SKM-1 (cell line): ENCODE measurements around the gene NCEH1.
"Not testable (repeated sequence)": the region's sequence is repeated elsewhere in the genome, so short reads cannot be mapped to it uniquely, and the experiment has no call there.

Experiments
- DNase-seq: peaks from one replicate; lab custom pipeline; 2025; ENCODE audit not compliant: unreplicated experiment; lab: John Stamatoyannopoulos, UW

NCEH1 gene, protein sequence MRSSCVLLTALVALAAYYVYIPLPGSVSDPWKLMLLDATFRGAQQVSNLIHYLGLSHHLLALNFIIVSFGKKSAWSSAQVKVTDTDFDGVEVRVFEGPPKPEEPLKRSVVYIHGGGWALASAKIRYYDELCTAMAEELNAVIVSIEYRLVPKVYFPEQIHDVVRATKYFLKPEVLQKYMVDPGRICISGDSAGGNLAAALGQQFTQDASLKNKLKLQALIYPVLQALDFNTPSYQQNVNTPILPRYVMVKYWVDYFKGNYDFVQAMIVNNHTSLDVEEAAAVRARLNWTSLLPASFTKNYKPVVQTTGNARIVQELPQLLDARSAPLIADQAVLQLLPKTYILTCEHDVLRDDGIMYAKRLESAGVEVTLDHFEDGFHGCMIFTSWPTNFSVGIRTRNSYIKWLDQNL

DNA sequence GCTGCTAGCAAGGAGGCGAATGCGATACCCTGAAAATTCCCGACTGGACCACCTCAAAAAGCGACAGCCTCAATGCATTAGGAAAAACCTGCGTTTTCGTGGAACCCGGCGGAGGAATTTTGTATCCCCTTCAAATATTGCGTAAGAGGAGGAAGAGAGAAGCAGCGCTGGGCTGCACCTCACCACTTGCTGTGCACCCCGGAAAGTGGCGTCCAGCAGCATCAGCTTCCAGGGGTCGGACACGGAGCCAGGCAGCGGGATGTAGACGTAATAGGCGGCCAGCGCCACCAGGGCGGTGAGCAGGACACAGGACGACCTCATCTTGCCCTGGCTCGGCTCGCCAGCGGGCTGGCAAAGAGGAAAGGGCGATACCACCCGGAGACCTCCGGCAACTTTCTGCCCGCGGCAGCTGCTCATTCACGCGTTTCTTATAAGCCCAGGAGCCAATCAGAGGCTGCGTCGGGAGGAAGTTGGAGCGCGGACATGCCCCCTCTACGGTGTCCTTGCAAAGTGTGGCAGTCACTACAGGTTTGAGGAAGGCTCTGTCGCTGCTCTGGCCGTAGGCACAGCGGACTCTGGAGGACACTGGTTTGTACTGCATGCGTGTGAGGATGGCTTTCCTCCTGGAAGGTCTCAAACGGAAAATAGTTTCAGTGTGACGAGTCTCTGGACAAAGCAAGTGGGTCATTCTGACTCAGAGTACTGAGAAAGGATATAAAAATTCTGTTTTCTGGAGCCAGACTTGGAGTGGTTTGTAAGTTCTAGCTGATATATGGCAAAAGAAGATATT is at the start of gene NCEH1:
Gene NCEH1, minus strand, starts transcription at position 404 of the 790 bp plus-strand sequence. Its CDS starts 83 bp downstream, at position 321.
- peak; percentile 99 for DNase-seq

DNA sequence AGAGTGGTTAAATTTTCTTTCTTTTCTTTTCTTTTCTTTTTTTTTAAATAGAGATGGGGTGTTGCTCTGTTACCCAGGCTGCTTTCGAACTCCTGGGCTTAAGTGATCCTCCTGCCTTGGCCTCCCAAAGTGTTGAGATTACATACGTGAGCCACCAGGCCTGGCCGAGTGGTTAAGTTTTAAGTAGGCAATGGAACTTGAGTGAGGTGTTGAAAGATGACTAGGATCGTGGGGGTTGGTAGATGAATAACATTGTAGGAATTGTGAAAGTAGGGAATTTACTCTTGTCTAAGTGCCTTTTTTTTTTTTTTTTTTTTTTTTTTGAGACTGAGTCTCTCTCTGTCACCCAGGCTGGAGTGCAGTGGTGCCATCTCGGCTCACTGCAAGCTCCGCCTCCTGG is 49.5 kb upstream of the NCEH1 start:
- not testable (repeated sequence) for DNase-seq

DNA sequence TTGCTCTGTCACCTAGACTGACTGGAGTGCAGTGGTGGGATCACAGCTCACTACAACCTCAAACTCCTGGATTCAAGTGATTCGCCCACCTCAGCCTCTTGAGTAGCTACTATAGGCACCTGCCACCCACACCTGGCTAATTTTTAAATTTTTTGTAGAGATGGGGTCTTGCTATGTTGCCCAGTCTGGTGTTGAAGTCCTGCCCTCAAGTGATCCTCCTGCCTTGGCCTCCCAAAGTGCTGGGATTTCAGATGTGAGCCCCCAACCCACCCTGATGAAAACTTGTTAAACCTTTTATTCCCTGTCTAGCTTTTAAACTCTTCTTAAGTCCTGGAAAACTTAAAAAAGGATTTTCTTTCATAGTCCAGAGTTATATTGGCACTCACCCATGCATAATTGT is 42.3 kb upstream of the NCEH1 start:
- DNase-seq, result no peak

DNA sequence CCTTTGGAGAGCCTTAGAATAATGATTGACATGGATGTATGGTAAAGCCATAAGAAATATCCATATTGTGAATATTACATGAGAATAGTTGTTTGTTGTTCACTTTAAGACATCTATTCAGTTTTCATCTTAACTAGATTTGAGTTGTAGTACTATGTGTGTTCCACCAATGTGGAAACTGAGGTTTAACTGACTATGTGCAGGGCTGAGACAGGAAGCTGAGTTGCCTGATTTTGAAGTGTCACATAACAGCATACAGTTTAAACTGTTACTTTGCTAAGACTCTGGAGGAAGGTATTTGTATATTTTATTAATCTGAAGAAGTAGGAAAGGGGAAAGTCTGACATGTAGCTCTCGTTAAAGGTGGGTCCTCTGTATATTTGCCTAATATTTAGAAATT is 41.8 kb upstream of the NCEH1 start:
- no peak for DNase-seq

DNA sequence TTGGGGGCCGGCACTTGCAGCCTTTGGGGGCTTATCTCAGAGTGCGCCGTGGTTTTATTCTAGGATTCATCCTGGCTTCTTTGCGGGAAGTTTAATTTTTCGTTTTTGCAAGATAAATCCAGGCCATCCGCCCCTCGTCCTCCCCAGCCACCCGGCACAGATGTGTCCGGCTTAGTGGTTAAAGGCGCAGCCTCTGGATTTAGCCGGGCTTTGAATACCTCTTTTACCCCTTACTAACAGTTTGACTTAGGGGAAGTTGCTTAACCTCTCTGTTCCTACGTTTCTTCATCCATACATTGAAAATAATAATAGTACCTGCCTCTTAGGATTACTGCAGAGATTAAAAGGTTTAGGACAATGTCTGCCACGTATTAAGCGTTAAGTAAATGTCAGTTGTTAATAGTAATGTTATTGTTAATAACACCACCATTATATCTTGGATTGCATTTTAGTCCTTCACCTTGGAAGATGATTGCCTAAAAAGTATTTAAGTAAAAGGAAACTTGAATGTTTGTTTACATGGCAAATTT is 40.4 kb upstream of the NCEH1 start:
- peak; percentile 80 for DNase-seq

DNA sequence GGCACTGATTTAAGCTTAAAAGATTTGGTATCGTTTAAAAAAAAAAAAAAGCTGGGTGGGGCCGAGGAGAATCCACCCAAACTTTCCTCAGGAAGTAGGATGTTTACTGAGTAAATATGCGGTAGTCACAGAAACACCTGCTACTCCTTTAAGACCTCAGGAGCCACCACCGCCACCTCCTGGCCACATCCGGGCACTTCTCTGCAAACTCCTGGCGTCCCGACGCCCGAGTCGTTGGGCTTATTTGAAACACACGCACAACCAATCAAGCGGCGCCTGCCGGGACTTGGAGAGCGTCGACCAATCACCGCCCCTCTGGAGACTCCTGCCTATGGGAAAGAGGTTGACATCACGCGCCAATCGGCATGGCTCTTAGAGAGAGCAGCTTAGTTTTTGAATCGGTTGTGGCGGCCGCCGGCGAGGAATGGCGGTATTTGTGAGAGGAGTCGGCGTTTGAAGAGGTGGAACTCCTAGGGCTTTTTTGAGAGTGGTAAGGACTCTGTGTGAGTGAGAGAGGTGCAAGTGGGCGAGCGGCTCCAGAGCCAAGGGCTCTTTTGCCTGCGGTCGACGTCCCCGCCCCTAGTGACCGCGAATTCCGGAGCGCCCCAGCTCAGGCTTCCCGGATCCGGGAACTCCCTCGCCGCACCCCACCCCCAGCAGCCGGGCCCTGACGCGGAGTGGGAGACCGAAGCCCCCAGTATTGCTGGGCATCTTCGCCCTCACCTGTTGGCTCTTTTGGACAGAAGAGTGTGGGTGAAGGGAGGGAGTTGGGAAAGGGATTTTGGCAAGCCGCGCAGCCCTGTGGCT is 39.7 kb upstream of the NCEH1 start, which contains the start of gene ECT2:
Gene ECT2, plus strand, starts transcription at position 359 of the 807 bp plus-strand sequence. CDS start 3,805 bp downstream, outside the sequence.
- peak; percentile 97 for DNase-seq

DNA sequence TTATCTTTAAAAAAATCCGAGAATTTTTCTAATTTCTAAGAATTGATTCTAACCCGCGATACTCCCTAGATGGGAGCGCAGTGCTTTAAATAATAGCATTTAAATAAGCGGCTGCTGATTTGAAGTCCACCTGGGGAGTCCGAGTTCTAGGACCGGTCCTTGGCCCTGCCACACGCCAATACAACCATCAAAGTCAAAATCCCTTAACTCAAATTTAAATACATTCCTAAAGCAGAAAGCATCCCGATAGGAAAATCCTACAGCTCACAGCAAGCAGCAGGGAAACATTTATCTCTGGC is 39.2 kb upstream of the NCEH1 start:
- no peak for DNase-seq

DNA sequence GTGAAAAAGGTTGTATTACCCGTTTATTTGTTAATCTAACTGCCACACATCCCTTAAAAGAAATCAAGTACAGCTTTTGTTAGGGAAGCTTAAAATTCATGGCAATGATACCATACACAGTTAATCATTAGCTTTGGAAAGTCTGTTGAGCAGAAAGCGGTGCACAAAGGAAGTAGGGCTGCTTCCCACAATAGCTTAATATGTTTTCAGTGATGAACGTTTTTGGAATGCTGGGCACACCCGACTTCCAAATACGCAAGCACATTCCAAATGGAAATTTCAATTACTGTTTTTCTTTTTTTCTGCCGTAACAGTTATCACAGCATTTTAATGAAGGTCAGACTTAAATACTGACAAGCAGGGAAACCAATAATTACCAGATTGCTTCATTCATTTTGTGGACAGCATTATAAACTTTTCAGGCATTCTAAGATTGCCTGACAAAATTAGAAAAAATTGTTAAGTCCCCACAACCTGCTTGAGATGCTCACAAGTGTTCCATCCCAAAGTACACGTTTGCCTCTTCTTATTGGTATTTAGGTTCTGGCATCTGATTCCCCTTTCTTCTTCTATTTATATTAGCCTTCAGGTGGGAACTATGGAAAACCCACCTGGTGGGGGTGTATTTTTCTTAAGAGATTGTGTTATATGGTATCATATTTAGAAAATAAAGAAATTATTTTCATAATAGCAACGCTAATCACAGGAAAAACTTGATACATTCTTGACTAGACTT is 38.5 kb upstream of the NCEH1 start:
- DNase-seq, result no peak

DNA sequence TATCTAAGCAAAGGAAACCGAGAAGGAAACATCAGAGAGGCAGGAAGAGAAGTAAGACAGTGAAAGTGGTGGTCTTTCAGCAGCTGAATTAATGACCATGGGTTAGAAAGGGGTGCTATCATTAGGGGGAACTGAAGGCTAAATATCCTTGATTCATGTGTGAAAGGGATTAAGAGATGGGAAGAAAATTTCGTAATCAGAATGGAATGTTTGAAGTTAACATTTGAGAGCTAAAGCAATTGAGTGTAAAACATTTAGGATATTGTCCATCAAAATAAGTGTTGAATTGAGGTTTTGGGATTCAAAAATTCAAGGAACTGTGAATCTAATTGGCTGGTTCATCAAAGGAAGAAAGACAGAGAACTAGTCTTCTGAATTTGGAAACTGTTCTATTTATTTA is 35.6 kb upstream of the NCEH1 start:
- DNase-seq, result no peak

DNA sequence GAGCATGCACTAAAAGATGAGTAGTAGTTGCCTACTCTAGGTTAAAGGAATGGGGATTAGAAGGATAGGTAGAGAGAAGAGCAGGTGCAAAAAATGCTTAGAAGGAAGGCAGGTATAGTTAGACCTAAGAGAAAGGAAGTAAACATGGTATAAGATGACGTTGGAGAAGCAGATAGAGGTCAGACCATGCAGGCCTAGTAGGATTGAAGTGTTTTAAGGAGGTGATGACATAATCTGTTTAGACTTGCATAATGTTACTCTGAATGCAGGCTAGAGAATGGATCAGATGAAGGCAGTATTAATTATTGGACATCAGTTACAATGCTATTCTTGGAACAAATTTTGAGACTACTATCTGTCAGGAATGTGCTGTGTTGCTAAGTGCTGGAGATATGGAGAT is 28.6 kb upstream of the NCEH1 start:
- no peak for DNase-seq

DNA sequence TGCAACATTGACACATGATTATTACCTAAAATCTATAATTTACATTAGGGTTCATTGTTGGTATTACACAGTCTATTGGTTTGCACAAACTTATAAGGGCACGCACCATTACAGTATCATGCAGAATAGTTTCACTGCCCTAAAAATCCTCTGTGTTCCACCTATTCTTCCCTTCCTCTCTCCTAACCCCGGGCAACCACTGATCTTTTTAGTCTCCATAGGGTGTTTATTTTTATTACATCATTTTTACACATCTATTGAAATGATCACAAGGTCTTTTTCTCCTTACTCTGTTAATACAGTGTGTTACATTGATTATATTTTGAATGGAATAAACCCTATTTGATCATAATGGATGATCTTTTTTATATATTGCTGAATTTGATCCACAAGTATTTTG is 24.1 kb upstream of the NCEH1 start:
- no peak for DNase-seq

DNA sequence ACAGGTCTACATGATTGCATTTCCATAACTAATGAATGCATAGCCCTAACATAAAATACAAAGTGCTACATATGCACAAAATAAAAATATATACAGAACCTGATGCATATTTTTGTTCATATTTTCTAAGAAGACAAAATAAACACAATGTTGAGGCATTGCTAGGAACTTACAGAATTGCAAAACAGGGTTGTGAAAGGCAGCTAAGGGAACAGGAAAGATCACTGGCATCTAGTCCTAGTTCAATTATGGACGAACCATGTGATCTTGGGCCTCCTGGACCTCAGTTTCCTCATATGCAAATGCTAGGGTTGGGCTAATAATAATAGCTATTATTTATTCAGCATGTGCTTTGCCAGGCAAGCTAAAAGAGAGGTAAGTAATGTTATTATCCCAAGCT is 15.5 kb upstream of the NCEH1 start:
- DNase-seq, result no peak

DNA sequence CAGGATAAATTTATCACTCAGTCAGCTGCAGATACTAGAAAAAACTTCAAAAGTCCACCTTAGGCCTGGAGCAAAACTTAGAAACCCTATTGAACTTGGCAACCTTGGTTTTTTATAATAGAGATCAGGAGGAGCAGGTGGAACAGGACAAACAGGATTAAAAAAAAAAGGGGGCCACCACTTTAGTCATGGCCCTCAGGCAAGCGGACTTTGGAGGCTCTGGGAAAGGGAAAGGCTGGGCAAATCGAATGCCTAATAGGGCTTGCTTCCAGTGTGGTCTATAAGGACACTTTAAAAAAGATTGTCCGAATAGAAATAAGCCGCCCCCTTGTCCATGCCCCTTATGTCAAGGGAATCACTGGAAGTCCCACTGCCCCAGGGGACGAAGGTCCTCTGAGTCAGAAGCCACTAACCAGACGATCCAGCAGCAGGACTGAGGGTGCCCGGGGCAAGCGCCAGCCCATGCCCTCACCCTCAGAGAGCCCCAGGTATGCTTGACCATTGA is 11.7 kb upstream of the NCEH1 start:
- not testable (repeated sequence) for DNase-seq

DNA sequence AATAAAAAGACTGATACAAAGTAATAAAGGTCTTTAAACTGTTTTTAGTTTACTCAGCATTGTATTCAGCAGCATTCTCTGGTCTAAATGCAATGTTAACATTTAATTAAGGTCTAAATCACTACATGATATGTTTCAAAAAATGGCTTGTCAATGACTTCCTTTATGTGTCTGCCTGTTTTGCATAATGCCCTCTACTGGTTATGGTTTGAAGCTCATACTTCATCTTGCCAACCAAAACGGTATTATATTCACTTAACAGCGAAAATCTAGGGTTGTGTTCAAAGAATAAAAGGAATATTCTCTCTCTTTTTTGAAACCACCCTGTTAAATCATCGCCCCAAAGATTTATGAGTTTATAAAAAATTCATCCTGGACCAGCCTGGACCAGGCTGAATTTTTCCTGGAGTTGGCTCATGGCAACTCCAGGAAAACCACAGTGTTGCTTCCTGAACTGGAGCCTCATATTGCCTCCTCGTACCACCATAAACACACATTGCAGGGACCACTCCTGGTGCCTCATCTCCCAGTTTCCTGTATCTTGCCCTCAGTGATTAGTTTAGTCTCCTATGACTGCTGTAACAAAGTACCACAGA is 6.7 kb upstream of the NCEH1 start:
- no peak for DNase-seq

DNA sequence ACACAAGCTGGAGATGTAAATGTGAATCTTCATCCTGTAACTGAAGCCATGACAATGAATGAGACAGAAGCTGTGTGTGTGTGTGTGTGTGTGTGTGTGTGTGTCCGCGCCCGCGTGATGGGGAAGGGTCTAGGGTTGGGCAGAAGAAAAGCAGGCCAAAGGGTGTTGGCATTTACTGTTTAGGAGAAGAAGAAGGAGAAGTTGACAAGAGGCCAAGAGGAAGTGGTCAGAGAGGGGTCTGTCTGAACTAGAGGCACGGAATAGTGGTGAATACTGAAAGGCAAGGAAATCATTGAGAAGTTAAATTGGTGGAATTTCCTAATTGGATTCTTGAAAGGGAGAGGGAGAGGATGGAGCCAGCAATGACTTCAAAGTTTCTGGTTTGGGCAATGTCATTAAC is 5.6 kb upstream of the NCEH1 start:
- DNase-seq, result peak; percentile 82

DNA sequence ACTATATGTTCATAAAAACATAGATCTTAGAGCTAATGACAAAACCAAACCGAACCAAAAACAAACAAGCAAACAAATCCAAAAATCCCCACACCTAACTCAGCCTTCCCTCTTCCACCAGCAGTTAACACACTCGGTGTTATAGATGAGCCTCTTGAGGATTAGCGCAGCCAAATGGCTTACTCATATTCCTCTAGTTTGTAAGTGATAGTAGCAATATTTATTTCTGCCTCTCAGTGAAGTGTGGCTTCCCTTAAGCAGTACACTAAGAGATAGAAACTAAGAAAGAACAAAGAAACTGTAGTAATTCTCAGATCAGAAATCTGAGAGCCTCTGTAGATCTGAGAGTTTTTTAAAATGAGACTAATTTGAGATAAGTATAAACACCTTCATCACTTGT is 2.4 kb upstream of the NCEH1 start:
- DNase-seq, result no peak

DNA sequence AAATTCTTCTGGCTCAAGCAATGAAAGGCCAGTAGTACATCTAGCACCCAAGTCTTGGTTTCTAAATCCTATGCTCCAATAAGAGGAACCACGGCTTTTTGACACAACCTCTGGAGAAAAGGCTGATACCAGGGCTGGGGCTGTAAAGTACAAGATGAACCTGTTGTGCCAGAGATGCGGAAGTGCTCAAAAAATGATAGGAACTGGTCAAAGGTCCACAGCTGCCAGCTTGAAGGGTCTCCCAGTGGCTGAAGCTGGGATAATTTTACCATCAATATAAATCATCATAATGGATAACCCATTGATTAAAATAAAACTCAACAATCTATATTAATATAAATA is 558 bp upstream of the NCEH1 start:
- peak; percentile 89 for DNase-seq

DNA sequence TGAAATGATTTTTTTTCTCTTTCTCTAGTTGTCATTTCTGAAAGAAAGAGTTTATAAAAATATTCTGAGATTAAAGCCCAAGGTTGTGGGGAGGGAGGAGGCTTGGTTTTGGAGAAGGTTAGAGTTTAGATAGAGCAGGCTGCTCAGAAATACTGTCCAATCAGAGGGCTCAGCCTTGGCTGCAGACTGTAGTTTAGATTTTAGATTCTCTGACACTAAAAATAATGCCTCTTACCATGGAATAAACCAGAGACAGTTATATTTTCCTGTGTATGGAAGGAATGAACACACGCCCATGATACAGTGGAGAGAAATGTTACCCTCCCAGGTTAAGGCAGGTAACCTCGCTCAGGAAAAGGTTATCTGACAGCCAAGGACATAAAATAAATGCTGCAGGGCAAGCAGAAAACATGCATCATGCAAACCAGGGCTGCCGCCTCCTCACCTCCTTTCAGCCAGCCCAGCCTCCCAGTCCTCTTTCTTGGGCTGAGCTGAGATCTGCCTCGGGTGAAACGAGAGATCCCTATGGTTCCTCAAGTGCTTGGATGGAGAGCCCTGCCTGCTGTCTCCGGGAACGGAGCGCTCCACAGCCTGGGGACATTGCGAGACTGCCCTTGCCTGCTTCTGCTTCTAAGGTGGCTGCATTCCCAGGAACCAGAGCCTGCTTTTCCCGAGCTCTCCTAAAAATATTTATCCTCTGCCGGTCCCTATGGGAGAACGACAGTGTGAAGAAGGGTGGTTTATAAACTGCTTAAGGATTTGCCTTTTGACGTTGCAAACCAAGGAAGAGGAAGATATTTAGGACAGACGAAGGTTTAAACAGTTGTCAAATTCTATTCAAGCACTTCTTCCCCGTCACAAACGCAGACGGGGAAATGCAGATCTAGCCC is 848 bp downstream of the NCEH1 start:
- DNase-seq, result no peak
